Neural cell (in vitro differentiated cells): ENCODE measurements around the gene IKZF1. TPM values are rescaled to one million over a fixed set of nuclear protein-coding genes. Genes with fewer than 3 reads are reported as not detected.

ENCODE experiments used
- H2AFZ ChIP-seq: fragments of 200-600, 300-800 bp; sonication (generic), shearing (Covaris generic); 2 replicates; pipeline ENCODE4 v1.6.0; 2014; ENCODE audit warnings: low read depth, mild to moderate bottlenecking, antibody characterized with exemption, low read length, moderate library complexity
- H3F3A ChIP-seq: fragments of 200-600 bp; shearing (Covaris generic); 2 replicates; pipeline ENCODE4 v1.6.1; 2016; ENCODE audit warnings: mild to moderate bottlenecking, moderate library complexity, mixed read lengths, antibody characterized with exemption, low read length; ENCODE audit not compliant: insufficient read depth, poor library complexity, severe bottlenecking
- H3K27ac ChIP-seq: fragments of 200-600, 300-800 bp; sonication (generic), shearing (Covaris generic); 2 replicates; pipeline ENCODE4 v1.5.1; 2014; ENCODE audit warnings: mild to moderate bottlenecking, low read length, moderate library complexity
- H3K27me3 ChIP-seq: fragments of 300-800, 200-600 bp; sonication (generic), shearing (Covaris generic); 2 replicates; pipeline ENCODE4 v1.6.0; 2014; ENCODE audit warnings: mild to moderate bottlenecking, low read depth, low read length, moderate library complexity; ENCODE audit not compliant: insufficient read depth
- H3K36me3 ChIP-seq: fragments of 300-800, 200-600 bp; sonication (generic), shearing (Covaris generic); 2 replicates; pipeline ENCODE4 v1.5.1; 2014; ENCODE audit warnings: mild to moderate bottlenecking, antibody characterized with exemption, low read length, moderate library complexity; ENCODE audit not compliant: insufficient read depth
- H3K4me2 ChIP-seq: fragments of 300-800, 200-600 bp; sonication (generic), shearing (Covaris generic); 2 replicates; pipeline ENCODE4 v1.6.0; 2014; ENCODE audit warnings: mild to moderate bottlenecking, low read length
- H3K4me3 ChIP-seq: fragments of 300-800, 200-600 bp; sonication (generic), shearing (Covaris generic); 2 replicates; pipeline ENCODE4 v1.5.1; 2014; ENCODE audit warnings: mild to moderate bottlenecking, low read length, moderate library complexity
- H3K79me2 ChIP-seq: fragments of 200-600 bp; shearing (Covaris generic); replicated peaks from 2 replicates; pipeline ENCODE4 v1.6.0; 2014; ENCODE audit warnings: mild to moderate bottlenecking, low read length, moderate library complexity; ENCODE audit not compliant: insufficient read depth
- H3K9ac ChIP-seq: fragments of 300-800, 200-600 bp; sonication (generic), shearing (Covaris generic); 2 replicates; pipeline ENCODE4 v1.6.1; 2016; ENCODE audit warnings: mild to moderate bottlenecking, low read length, mixed read lengths
- H3K9me2 ChIP-seq: fragments of 200-600 bp; shearing (Covaris generic); 2 replicates; pipeline ENCODE4 v1.6.1; 2016; ENCODE audit warnings: mild to moderate bottlenecking, low read length, mixed read lengths; ENCODE audit not compliant: insufficient read depth
- H3K9me3 ChIP-seq: fragments of 200-600, 300-800 bp; sonication (generic), shearing (Covaris generic); 2 replicates; pipeline ENCODE4 v1.6.1; 2016; ENCODE audit warnings: mild to moderate bottlenecking, mixed run types, low read length, moderate library complexity, mixed read lengths
- H4K20me1 ChIP-seq: fragments of 200-600 bp; shearing (Covaris generic); 2 replicates; pipeline ENCODE4 v1.6.1; 2016; ENCODE audit warnings: mild to moderate bottlenecking, mixed run types; ENCODE audit not compliant: insufficient read depth
- CTCF ChIP-seq: fragments of 450-650 bp; IDR thresholded peaks from 2 replicates; pipeline ENCODE4 v1.5.1; 2014; ENCODE audit warnings: antibody characterized with exemption, mild to moderate bottlenecking, moderate library complexity; ENCODE audit not compliant: poor library complexity, severe bottlenecking
- EP300 ChIP-seq: fragments of 450-650 bp; conservative IDR thresholded peaks from 2 replicates; pipeline ENCODE4 v1.6.1; 2014; ENCODE audit warnings: antibody characterized with exemption, mild to moderate bottlenecking, moderate library complexity; ENCODE audit not compliant: poor library complexity, severe bottlenecking
- EZH2 ChIP-seq: fragments of 200-600, 300-800 bp; shearing (Covaris generic), sonication (generic); IDR thresholded peaks from 2 replicates; pipeline ENCODE4 v1.6.1; 2014; ENCODE audit warnings: antibody characterized with exemption, low read length, borderline replicate concordance, mild to moderate bottlenecking; ENCODE audit not compliant: insufficient read depth, poor library complexity, severe bottlenecking
- MXI1 ChIP-seq: fragments of 450-650 bp; conservative IDR thresholded peaks from 2 replicates; pipeline ENCODE4 v1.6.1; 2014; ENCODE audit warnings: antibody characterized with exemption, mild to moderate bottlenecking; ENCODE audit not compliant: poor library complexity, severe bottlenecking
- POLR2AphosphoS5 ChIP-seq: IDR thresholded peaks from 2 replicates; pipeline ENCODE4 v1.6.1; 2012
- RAD21 ChIP-seq: fragments of 450-650 bp; conservative IDR thresholded peaks from 2 replicates; pipeline ENCODE4 v1.6.1; 2014; ENCODE audit warnings: antibody characterized with exemption, mild to moderate bottlenecking, moderate library complexity
- REST ChIP-seq: IDR thresholded peaks from 2 replicates; pipeline ENCODE4 v1.6.1; 2012; ENCODE audit warnings: borderline replicate concordance
- SMC3 ChIP-seq: fragments of 450-650 bp; conservative IDR thresholded peaks from 2 replicates; pipeline ENCODE4 v1.6.1; 2014; ENCODE audit warnings: antibody characterized with exemption, mild to moderate bottlenecking, moderate library complexity; ENCODE audit not compliant: poor library complexity
- TAF1 ChIP-seq: IDR thresholded peaks from 2 replicates; pipeline ENCODE4 v1.6.1; 2012; ENCODE audit warnings: low read depth
- polyA plus RNA-seq: library from polyadenylated mRNA; depleted of rRNA; stranded (reverse); fragments of >200 nt; gene quantifications from 2 replicates; pipeline ENCODE4 v1.2.3, GENCODE V29; 2014

IKZF1 gene
- polyA plus RNA-seq, 1 donor from 2014 or later, result 0.24 TPM

DNA sequence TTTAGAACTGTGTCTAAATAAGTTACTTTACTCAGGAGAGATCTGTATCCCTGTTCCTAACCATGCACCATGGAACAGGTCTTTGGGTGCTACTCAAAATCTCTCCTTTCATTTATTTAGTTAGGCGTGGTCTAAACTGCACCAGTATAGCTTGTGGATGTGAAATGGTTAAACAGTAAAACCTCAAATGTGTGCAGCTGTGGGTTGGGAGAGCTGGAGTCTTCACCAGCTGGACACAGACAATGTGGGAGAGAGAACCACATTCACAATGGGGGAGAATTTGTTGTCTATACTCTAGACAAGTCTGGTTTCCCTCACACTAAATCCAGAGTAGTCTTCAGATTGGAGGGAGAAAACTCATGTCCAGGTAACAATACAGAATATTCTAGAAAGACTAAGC, 31.2 kb upstream of the IKZF1 start:
- no peaks in the 10 kb centered on the region for H3K27me3 ChIP-seq
- H3K36me3 ChIP-seq, result no peaks in the 10 kb centered on the region
- no peak overlapping the region for H3K9ac ChIP-seq
- no peaks in the 10 kb centered on the region for H3F3A ChIP-seq
- H3K4me2 ChIP-seq, result no peak overlapping the region
- H4K20me1 ChIP-seq, result no peaks in the 10 kb centered on the region
- no peaks in the 10 kb centered on the region for H3K79me2 ChIP-seq
- H3K27ac ChIP-seq, result no peak overlapping the region
- H3K4me3 ChIP-seq, result no peak overlapping the region
- no peaks in the 10 kb centered on the region for H3K9me2 ChIP-seq
- no peak for TF ChIP-seq SMC3
- no peak for TF ChIP-seq REST
- no peak for TF ChIP-seq POLR2AphosphoS5
- no peak for TF ChIP-seq TAF1
- TF ChIP-seq CTCF, result no peak
- TF ChIP-seq EP300, result no peak
- TF ChIP-seq MXI1, result no peak
- no peak for TF ChIP-seq EZH2
- no peak for TF ChIP-seq RAD21
- H2AFZ ChIP-seq, result no peak overlapping the region
- no peaks in the 10 kb centered on the region for H3K9me3 ChIP-seq

GRCh38 chr7:50273870-50274269, 30.6 kb upstream of the IKZF1 start:
- Histone ChIP-seq H3K4me2 (no peak overlapping the region), H3K9me2 (no peaks in the 10 kb centered on the region), H3K36me3 (no peaks in the 10 kb centered on the region), H3K4me3 (no peak overlapping the region), H2AFZ (no peak overlapping the region), H3F3A (no peaks in the 10 kb centered on the region), H3K27me3 (no peaks in the 10 kb centered on the region), H3K9ac (no peak overlapping the region), H3K9me3 (no peaks in the 10 kb centered on the region), H3K27ac (no peak overlapping the region), H4K20me1 (no peaks in the 10 kb centered on the region), H3K79me2 (no peaks in the 10 kb centered on the region)
- no peak for TF ChIP-seq POLR2AphosphoS5
- no peak for TF ChIP-seq RAD21
- TF ChIP-seq MXI1, result no peak
- no peak for TF ChIP-seq EP300
- TF ChIP-seq CTCF, result no peak
- no peak for TF ChIP-seq REST
- no peak for TF ChIP-seq TAF1
- TF ChIP-seq SMC3, result no peak
- no peak for TF ChIP-seq EZH2
